Measurements from ENCODE around the gene BTBD9. TPM values are rescaled to one million over a fixed set of nuclear protein-coding genes. Genes with fewer than 3 reads are reported as not detected.

BTBD9 gene
- total and polyA plus RNA-seq, 2 donors (not counting 1 experiment from before 2014, with no cell fraction given) = 4.1 to 48.9 TPM

DNA sequence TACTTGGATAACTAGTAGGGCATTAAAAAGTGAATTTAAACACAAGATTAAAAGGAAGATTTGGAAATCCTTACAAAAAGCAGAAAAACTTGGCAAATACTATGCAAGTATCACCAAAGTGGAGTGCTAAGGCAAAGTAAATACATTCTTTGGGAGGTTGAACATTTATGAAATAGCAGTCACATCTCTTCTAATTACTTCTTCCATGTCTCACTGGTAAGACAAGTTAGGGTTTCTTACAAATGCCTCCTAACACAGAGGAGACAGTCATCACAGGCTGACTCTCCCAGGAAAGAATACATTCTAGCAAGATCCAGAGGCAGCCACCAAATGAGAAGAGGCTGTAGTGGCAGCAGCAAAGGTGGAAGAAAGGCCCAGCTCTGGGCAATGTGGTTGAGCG, 298.2 kb downstream of the BTBD9 start:
- peaks cover 3% of the 10 kb centered on the region for H3K9me3 Mint-ChIP-seq (ENCODE audit: insufficient read depth)
- Histone ChIP-seq H3K9ac (ENCODE audit: low read length) (no peak overlapping the region), H3K79me2 (ENCODE audit: control insufficient read depth, insufficient read depth, low read length) (no peaks in the 10 kb centered on the region), H3K27me3 (replicated peaks in 1 of 4; ENCODE audit: control extremely low read depth in 1 of 4, control insufficient read depth in 3 of 4, insufficient read depth in 4 of 4, low read length in 3 of 4) (no peaks in the 10 kb centered on the region), H3K4me1 (ENCODE audit: control insufficient read depth in 2 of 2, insufficient read depth in 2 of 2, low read length in 2 of 2) (no peaks in the 10 kb centered on the region), H3K27ac (ENCODE audit: low read length in 2 of 2) (no peak overlapping the region), H3K9me3 (ENCODE audit: control extremely low read depth in 1 of 3, control insufficient read depth in 2 of 3, insufficient read depth in 1 of 3, low read length in 2 of 3) (no peaks in the 10 kb centered on the region), H3K4me2 (replicated peaks; ENCODE audit: low read depth, low read length, poor library complexity, severe bottlenecking) (no peak overlapping the region), H3K36me3 (replicated peaks in 1 of 2; ENCODE audit: control extremely low read depth in 1 of 2, control insufficient read depth in 1 of 2, extremely low read depth in 1 of 2, insufficient read depth in 2 of 2, low read length in 1 of 2) (peaks cover 0 to 13% of the 10 kb centered on the region in 2 experiments), H4K20me1 (ENCODE audit: control insufficient read depth, insufficient read depth, low read length, poor library complexity, severe bottlenecking) (no peaks in the 10 kb centered on the region), H2AFZ (ENCODE audit: insufficient read depth, low read depth, low read length, poor library complexity, severe bottlenecking) (no peak overlapping the region), H3K4me3 (ENCODE audit: control extremely low read depth in 1 of 5, extremely low read depth in 1 of 5, insufficient read depth in 1 of 5, low read depth in 2 of 5, low read length in 4 of 5) (no peak overlapping the region)
- WGBS (ENCODE audit: insufficient coverage) = no CpG with 5 or more reads among the region's 1 CpG
- intact Hi-C loops (cut with micrococcal nuclease) = no loop called here
- ATAC-seq (ENCODE audit: low read depth) = no peak
- H3K27ac Mint-ChIP-seq = no peak overlapping the region
- peaks cover 9% of the 10 kb centered on the region for H3K4me1 Mint-ChIP-seq
- H3K4me3 Mint-ChIP-seq = no peak overlapping the region
- CTCF ChIA-PET = no interaction called here
- no peak for DNase-seq
- H3K27me3 Mint-ChIP-seq = no peaks in the 10 kb centered on the region
- TF ChIP-seq CTCF (IDR thresholded peaks at IDR 0.05) (no peak), EZH2 (IDR thresholded peaks at IDR 0.05; ENCODE audit: borderline replicate concordance, insufficient read depth, low read depth, low read length, poor library complexity, severe bottlenecking) (no peak)
- POLR2A ChIA-PET = no interaction called here

DNA sequence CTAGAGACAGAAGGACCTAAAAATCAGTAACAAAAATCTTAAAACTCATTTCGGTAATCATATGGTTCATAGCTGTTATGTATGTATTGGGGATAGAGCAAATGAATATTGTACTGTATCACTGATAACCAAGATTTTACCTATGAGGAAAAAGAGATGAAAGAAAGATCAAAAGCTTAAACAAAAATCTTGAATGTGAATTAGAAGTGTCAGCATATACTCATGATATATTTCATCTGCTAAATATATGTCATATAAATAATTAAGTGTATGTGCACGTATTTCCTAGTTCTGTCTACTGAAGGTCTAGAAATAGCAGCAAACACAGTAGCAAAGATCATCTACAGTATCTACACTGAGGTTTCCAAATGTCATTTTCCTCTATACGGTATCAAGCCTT, 299.8 kb downstream of the BTBD9 start:
- Histone ChIP-seq H3K27ac (ENCODE audit: low read length in 2 of 2) (no peak overlapping the region), H3K9me3 (ENCODE audit: control extremely low read depth in 1 of 3, control insufficient read depth in 2 of 3, insufficient read depth in 1 of 3, low read length in 2 of 3) (peaks cover 0 to 11% (median 0%) of the 10 kb centered on the region in 3 donors), H2AFZ (ENCODE audit: insufficient read depth, low read depth, low read length, poor library complexity, severe bottlenecking) (no peak overlapping the region), H3K79me2 (ENCODE audit: control insufficient read depth, insufficient read depth, low read length) (no peaks in the 10 kb centered on the region), H3K27me3 (replicated peaks in 1 of 4; ENCODE audit: control extremely low read depth in 1 of 4, control insufficient read depth in 3 of 4, insufficient read depth in 4 of 4, low read length in 3 of 4) (no peaks in the 10 kb centered on the region), H3K4me2 (replicated peaks; ENCODE audit: low read depth, low read length, poor library complexity, severe bottlenecking) (no peak overlapping the region), H3K36me3 (replicated peaks in 1 of 2; ENCODE audit: control extremely low read depth in 1 of 2, control insufficient read depth in 1 of 2, extremely low read depth in 1 of 2, insufficient read depth in 2 of 2, low read length in 1 of 2) (peaks cover 0 to 13% of the 10 kb centered on the region in 2 experiments), H3K4me3 (ENCODE audit: control extremely low read depth in 1 of 5, extremely low read depth in 1 of 5, insufficient read depth in 1 of 5, low read depth in 2 of 5, low read length in 4 of 5) (no peak overlapping the region), H4K20me1 (ENCODE audit: control insufficient read depth, insufficient read depth, low read length, poor library complexity, severe bottlenecking) (no peaks in the 10 kb centered on the region), H3K4me1 (ENCODE audit: control insufficient read depth in 2 of 2, insufficient read depth in 2 of 2, low read length in 2 of 2) (no peaks in the 10 kb centered on the region), H3K9ac (ENCODE audit: low read length) (no peak overlapping the region)
- no peak overlapping the region for H3K27ac Mint-ChIP-seq
- TF ChIP-seq EZH2 (IDR thresholded peaks at IDR 0.05; ENCODE audit: borderline replicate concordance, insufficient read depth, low read depth, low read length, poor library complexity, severe bottlenecking) = no peak
- TF ChIP-seq CTCF (IDR thresholded peaks at IDR 0.05) = no peak
- H3K4me3 Mint-ChIP-seq = no peak overlapping the region
- no peaks in the 10 kb centered on the region for H3K27me3 Mint-ChIP-seq
- ChIA-PET CTCF (no interaction called here), POLR2A (no interaction called here)
- peaks cover 10% of the 10 kb centered on the region for H3K4me1 Mint-ChIP-seq
- no CpG with 5 or more reads among the region's 3 CpGs for WGBS (ENCODE audit: insufficient coverage)
- intact Hi-C loops (cut with micrococcal nuclease) = no loop called here
- H3K9me3 Mint-ChIP-seq (ENCODE audit: insufficient read depth) = peaks cover 4% of the 10 kb centered on the region
- DNase-seq = no peak
- no peak for ATAC-seq (ENCODE audit: low read depth)

All from B cell (primary cell).